ENCODE data around the gene ZNF503.

Gene ZNF503

GRCh38 chr10:75448166-75448565 lies 46.6 kb upstream of the ZNF503 start:
- intact Hi-C loops (cut with DNase I; ENCODE audit: low total_unique reads): no loop called here
- Histone ChIP-seq H3K4me1 (peaks cover 0 to 10% (median 0%) of the 10 kb centered on the region in 4 donors), H3K4me3 (no peak overlapping the region), H3K9me3 (peaks cover 0 to 32% (median 9%) of the 10 kb centered on the region in 3 donors), H3K36me3 (peaks cover 0 to 7% (median 5%) of the 10 kb centered on the region in 3 donors), H3K27ac (no peak overlapping the region), H3K27me3 (no peaks in the 10 kb centered on the region)
- DNase-seq: no peak
- no peak for TF ChIP-seq CTCF (IDR thresholded peaks at IDR 0.05)

GRCh38 chr10:75446508-75446907 lies 44.9 kb upstream of the ZNF503 start:
- no peaks in the 10 kb centered on the region for H3K27me3 ChIP-seq
- peaks cover 0 to 7% (median 5%) of the 10 kb centered on the region in 3 donors for H3K36me3 ChIP-seq
- no peak for DNase-seq
- peaks cover 0 to 40% (median 9%) of the 10 kb centered on the region in 3 donors for H3K9me3 ChIP-seq
- H3K27ac ChIP-seq: no peak overlapping the region
- no peak for TF ChIP-seq CTCF (IDR thresholded peaks at IDR 0.05)
- H3K4me3 ChIP-seq: no peak overlapping the region
- intact Hi-C loops (cut with DNase I; ENCODE audit: low total_unique reads): no loop called here
- H3K4me1 ChIP-seq: no peaks in the 10 kb centered on the region

GRCh38 chr10:75444781-75445386 lies 43.3 kb upstream of the ZNF503 start:
- peaks cover 0 to 7% (median 5%) of the 10 kb centered on the region in 3 donors for H3K36me3 ChIP-seq
- no peaks in the 10 kb centered on the region for H3K27me3 ChIP-seq
- no peak overlapping the region for H3K4me3 ChIP-seq
- DNase-seq: no peak
- intact Hi-C loops (cut with DNase I; ENCODE audit: low total_unique reads): no loop called here
- H3K4me1 ChIP-seq: no peaks in the 10 kb centered on the region
- peaks cover 0 to 40% (median 9%) of the 10 kb centered on the region in 3 donors for H3K9me3 ChIP-seq
- no peak overlapping the region for H3K27ac ChIP-seq
- no peak for TF ChIP-seq CTCF (IDR thresholded peaks at IDR 0.05)

GRCh38 chr10:75443362-75443761 lies 41.8 kb upstream of the ZNF503 start:
- intact Hi-C loops (cut with DNase I; ENCODE audit: low total_unique reads): no loop called here
- TF ChIP-seq CTCF (IDR thresholded peaks at IDR 0.05): no peak

GRCh38 chr10:75441682-75442081 lies 40.1 kb upstream of the ZNF503 start:
- Histone ChIP-seq H3K4me1 (no peaks in the 10 kb centered on the region), H3K9me3 (peaks cover 0 to 39% (median 9%) of the 10 kb centered on the region in 3 donors), H3K36me3 (peaks cover 0 to 7% (median 5%) of the 10 kb centered on the region in 3 donors), H3K4me3 (no peak overlapping the region), H3K27ac (no peak overlapping the region), H3K27me3 (no peaks in the 10 kb centered on the region)
- no peak for TF ChIP-seq CTCF (IDR thresholded peaks at IDR 0.05)
- intact Hi-C loops (cut with DNase I; ENCODE audit: low total_unique reads): no loop called here
- DNase-seq: no peak

More at GRCh38 chr10:75443362-75443761, 41.8 kb upstream of the ZNF503 start:
- peaks cover 0 to 40% (median 9%) of the 10 kb centered on the region in 3 donors for H3K9me3 ChIP-seq
- H3K4me1 ChIP-seq: no peaks in the 10 kb centered on the region
- H3K4me3 ChIP-seq: no peak overlapping the region
- no peak for DNase-seq
- peaks cover 0 to 7% (median 5%) of the 10 kb centered on the region in 3 donors for H3K36me3 ChIP-seq
- no peaks in the 10 kb centered on the region for H3K27me3 ChIP-seq
- H3K27ac ChIP-seq: no peak overlapping the region
